Measurements from ENCODE around the gene HIF3A. TPM values are rescaled to one million over a fixed set of nuclear protein-coding genes. Genes with fewer than 3 reads are reported as not detected.
"Not testable (repeated sequence)": the region's sequence is repeated elsewhere in the genome, so short reads cannot be mapped to it uniquely, and the experiment has no call there.

Gene HIF3A
- total RNA-seq, 1 donor from 2014 or later = 64.1 TPM

DNA sequence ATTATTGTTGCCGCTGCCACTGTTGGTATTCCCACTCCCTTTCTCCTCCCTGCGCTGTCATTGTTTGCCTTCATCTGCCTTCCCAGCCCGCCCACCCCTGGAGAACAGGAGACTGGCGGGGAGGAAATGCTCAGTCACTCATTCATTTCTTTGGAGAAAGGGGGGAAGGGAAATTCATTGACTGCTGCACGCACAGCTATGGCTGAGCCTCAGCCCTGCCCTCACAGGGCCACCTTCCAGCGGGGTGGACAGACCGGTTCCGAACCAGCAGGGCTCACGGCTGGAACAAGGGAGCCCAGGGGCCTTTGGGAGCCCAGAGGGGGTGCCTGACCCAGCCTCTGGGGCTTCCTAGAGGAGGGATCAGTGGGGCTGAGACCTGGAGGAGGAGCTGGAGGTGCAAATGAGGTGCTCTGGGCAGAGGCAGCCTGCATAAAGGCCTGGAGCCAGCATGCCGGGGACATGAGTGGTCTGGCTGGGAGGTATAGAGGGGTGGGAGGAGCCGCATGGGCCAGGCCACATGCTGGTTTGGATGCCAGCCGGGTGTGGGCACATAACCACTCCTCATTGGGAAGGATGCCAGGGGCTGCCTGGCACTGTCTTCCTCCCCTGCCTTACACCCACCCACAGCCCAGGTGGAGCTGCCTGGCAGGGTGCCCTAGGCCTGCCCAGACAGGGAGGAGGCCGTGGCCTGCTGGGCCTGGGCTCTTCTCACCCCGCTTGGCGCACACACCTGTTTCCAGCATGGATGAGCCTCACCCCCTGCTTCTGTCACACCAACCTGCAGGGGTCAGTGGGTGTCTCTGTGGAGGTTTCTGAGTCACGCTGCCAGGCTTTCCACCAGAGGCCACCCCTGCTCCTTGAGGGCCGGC is 76.9 kb downstream of the HIF3A start:
- H3K36me3 ChIP-seq = peaks cover 49% of the 10 kb centered on the region
- intact Hi-C loops (cut with DNase I) = no loop called here
- TF ChIP-seq, protein P1, sequence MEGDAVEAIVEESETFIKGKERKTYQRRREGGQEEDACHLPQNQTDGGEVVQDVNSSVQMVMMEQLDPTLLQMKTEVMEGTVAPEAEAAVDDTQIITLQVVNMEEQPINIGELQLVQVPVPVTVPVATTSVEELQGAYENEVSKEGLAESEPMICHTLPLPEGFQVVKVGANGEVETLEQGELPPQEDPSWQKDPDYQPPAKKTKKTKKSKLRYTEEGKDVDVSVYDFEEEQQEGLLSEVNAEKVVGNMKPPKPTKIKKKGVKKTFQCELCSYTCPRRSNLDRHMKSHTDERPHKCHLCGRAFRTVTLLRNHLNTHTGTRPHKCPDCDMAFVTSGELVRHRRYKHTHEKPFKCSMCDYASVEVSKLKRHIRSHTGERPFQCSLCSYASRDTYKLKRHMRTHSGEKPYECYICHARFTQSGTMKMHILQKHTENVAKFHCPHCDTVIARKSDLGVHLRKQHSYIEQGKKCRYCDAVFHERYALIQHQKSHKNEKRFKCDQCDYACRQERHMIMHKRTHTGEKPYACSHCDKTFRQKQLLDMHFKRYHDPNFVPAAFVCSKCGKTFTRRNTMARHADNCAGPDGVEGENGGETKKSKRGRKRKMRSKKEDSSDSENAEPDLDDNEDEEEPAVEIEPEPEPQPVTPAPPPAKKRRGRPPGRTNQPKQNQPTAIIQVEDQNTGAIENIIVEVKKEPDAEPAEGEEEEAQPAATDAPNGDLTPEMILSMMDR (IDR thresholded peaks at IDR 0.05) = no peak
- peaks cover 32% of the 10 kb centered on the region for H3K4me1 ChIP-seq
- H3K4me3 ChIP-seq = no peak overlapping the region
- no peaks in the 10 kb centered on the region for H3K27me3 ChIP-seq (ENCODE audit: low read depth)
- DNase-seq (peak; percentile 93), ATAC-seq (peak; percentile 91 to 92)
- H3K9me3 ChIP-seq = no peaks in the 10 kb centered on the region
- peak overlapping the region; percentile 54 for H3K27ac ChIP-seq

DNA sequence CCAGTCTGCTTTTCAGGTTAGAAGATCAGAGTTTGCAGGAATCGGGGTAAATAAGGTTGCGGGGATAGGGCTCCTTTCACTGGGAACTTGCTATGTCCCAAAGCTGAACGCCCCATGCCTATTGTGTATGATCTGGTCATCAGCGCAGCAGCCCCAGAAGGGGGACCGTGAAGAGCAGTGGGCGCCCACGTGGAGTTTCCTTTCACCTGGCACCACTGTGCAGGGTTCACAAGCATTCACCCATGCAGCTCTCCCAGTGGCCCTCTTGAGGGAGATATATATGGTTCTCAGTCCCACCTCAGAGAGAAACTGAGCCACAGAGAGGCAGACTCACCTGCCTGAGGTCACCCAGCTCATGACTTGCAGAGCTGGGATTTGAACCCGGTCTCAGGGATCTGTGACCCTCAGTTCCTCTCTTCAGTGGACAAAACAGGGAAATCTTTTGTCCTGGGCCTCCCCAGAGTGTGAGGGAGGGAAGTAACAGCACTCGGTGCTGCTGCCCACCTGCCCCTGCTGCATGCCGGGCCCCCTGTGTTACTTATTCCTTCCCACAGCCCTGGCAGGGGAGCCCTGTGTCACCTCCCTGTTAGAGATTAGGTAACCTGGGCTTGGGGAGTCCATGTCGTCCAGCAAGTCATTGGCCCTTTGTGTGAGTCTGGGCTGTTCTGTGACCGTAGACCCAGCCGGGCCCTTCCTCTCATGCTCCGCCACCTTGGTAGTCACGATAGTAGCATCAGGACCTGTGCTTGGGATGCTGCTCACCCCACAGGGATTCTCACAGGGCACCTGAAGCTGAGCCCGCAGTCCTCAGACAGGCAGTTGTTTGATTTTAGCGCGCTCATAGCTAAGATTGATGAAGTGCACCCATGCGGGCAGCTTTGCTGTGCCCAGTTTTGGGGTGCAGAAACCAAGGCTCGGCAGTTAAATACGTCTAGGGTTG is 78.0 kb downstream of the HIF3A start:
- Histone ChIP-seq H3K27me3 (ENCODE audit: low read depth) (no peaks in the 10 kb centered on the region), H3K27ac (no peak overlapping the region), H3K9me3 (no peaks in the 10 kb centered on the region), H3K4me1 (peaks cover 32% of the 10 kb centered on the region), H3K4me3 (no peak overlapping the region), H3K36me3 (peaks cover 59% of the 10 kb centered on the region)
- TF ChIP-seq, protein P1 (IDR thresholded peaks at IDR 0.05) = no peak
- intact Hi-C loops (cut with DNase I) = no loop called here
- ATAC-seq (no peak), DNase-seq (no peak)

DNA sequence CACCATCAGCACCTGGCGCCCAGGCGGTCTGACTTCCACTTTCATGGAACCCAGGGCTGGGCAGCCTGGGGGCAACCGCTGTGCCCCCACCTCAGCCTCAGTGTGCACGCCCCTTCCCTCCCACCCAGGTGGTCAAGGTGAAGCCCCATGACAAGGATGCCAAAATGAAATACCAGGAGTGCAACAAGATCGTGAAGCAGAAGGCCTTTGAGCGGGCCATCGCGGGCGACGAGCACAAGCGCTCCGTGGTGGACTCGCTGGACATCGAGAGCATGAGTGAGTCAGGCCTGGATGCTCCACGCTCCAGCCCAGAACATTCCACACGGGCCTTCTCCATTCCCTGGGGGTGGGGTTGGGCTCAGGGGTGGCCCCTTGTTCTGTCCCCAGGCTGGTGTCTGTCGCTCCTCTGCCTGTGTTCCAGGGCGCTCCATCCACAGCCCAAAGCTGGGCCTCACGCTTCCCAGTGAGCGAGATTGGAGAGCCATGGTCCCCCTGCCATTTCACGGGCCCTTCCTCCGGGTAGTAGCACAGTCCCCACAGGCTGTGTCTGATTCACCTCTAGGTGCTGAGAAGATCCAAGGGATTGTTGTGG is 78.7 kb downstream of the HIF3A start:
- ATAC-seq; H3K9me3 ChIP-seq; H3K4me3 ChIP-seq; H3K27me3 ChIP-seq (ENCODE audit: low read depth); H3K27ac ChIP-seq; DNase-seq; intact Hi-C loops (cut with DNase I): not testable (repeated sequence)
- Histone ChIP-seq H3K4me1 (peaks cover 32% of the 10 kb centered on the region), H3K36me3 (peaks cover 62% of the 10 kb centered on the region)

DNA sequence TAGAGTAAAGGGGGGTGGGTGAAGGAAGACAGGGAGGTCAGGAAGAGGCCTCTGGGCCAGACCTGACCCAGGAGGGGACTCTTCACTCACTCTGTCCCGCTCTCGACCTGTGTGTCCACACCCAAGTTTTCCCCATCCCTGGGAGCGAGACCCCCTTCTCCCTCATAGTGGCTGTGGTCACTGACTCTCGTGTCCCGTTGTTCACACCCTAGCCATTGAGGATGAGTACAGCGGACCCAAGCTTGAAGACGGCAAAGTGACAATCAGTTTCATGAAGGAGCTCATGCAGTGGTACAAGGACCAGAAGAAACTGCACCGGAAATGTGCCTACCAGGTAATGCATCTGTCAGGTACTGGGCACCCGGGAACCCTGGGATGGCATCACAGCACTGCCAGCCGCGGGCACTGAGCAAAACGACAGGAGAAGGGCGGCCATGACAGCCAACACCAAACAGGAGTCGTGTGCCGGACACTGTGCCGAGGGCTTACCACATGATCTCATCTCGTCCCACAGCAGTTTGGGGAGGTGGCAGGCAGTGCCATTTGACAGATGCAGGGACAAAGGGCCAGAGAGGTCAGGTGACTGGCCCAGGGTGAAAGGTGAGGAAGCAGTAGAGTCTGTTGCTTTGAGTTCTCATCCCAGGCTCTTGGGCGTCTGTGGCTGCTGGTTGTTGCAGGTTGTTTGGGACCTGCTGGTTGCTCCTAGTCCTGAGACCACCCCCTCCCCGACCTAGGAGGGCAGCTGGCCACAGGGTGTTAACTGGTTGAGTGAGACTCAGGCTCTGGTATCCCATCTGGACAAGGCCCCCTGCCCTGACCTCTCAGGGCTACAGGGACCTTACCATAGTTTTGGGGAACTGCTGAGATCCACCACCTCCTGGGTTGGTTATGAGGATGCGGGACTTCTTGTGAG is 79.7 kb downstream of the HIF3A start:
- H3K9me3 ChIP-seq = no peaks in the 10 kb centered on the region
- no peak overlapping the region for H3K27ac ChIP-seq
- TF ChIP-seq, protein P1 (IDR thresholded peaks at IDR 0.05) = no peak
- peaks cover 64% of the 10 kb centered on the region for H3K36me3 ChIP-seq
- intact Hi-C loops (cut with DNase I) = no loop called here
- ATAC-seq (no peak), DNase-seq (no peak)
- no peak overlapping the region for H3K4me3 ChIP-seq
- H3K27me3 ChIP-seq (ENCODE audit: low read depth) = no peaks in the 10 kb centered on the region
- H3K4me1 ChIP-seq = peaks cover 28% of the 10 kb centered on the region

DNA sequence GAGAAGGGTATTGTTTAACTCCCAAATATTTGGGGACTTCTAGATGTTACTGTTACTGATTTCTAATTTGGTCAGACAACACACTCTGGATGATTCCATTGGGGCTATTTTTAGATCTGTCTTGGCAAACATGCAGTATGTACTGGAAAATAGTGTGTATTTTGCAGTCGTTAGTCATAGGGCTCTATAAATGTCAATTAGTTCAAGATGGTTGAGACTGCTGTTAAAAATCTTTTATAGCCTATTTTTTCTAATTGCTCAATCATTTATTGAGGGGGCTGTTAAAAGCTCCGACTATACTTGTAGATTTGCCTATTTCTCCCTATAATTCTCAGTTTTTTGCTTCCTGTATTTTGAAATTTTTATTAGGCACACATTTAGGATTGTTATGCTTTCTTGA is 81.4 kb downstream of the HIF3A start:
- TF ChIP-seq, protein P1 (IDR thresholded peaks at IDR 0.05) = no peak
- H3K27ac ChIP-seq = no peak overlapping the region

More for the DNA sequence above, 81.4 kb downstream of the HIF3A start:
- Histone ChIP-seq H3K4me3 (no peak overlapping the region), H3K9me3 (no peaks in the 10 kb centered on the region), H3K27me3 (ENCODE audit: low read depth) (no peaks in the 10 kb centered on the region), H3K4me1 (peaks cover 11% of the 10 kb centered on the region), H3K36me3 (peaks cover 79% of the 10 kb centered on the region)
- ATAC-seq (no peak), DNase-seq (no peak)
- intact Hi-C loops (cut with DNase I) = no loop called here

Data from lower lobe of right lung (tissue), 2 donors.